Kidney epithelial cell (primary cell): ENCODE data around the gene ABCC6. TPM values are rescaled to one million over a fixed set of nuclear protein-coding genes. Genes with fewer than 3 reads are reported as not detected.
"Not testable (repeated sequence)": the region's sequence is repeated elsewhere in the genome, so short reads cannot be mapped to it uniquely, and the experiment has no call there.

Experiments
- DNase-seq: peaks from one replicate; pipeline ENCODE4 v3.0.0-alpha.2; 2010; ENCODE audit warnings: low read depth
- H3K27me3 ChIP-seq: 2 replicates; pipeline ENCODE4 v1.6.0; 2011; ENCODE audit warnings: low read length; ENCODE audit not compliant: control insufficient read depth, insufficient read depth
- H3K36me3 ChIP-seq: 2 replicates; pipeline ENCODE4 v1.5.1; 2011; ENCODE audit warnings: low read length; ENCODE audit not compliant: control insufficient read depth, insufficient read depth
- H3K4me3 ChIP-seq: 2 replicates; pipeline ENCODE4 v1.5.1; 2011; ENCODE audit warnings: low read depth, mild to moderate bottlenecking, control low read depth, low read length
- total RNA-seq: library from RNA; depleted of rRNA; stranded (reverse); fragments of >200 nt; gene quantifications from 2 replicates; pipeline ENCODE4 v1.2.3, GENCODE V29; 2015
- TF ChIP-seq, protein P1 (sequence below): IDR thresholded peaks from 2 replicates; pipeline ENCODE4 v1.5.1; 2011; ENCODE audit warnings: mild to moderate bottlenecking, moderate library complexity, low read length, control low read depth, inconsistent platforms; ENCODE audit not compliant: insufficient read depth, poor library complexity, severe bottlenecking

Gene ABCC6
- total RNA-seq, 1 donor from 2014 or later, result 1.5 TPM

GRCh38 chr16:16164243-16164642, 59.1 kb downstream of the ABCC6 start:
- DNase-seq, result no peak
- TF ChIP-seq, protein P1, sequence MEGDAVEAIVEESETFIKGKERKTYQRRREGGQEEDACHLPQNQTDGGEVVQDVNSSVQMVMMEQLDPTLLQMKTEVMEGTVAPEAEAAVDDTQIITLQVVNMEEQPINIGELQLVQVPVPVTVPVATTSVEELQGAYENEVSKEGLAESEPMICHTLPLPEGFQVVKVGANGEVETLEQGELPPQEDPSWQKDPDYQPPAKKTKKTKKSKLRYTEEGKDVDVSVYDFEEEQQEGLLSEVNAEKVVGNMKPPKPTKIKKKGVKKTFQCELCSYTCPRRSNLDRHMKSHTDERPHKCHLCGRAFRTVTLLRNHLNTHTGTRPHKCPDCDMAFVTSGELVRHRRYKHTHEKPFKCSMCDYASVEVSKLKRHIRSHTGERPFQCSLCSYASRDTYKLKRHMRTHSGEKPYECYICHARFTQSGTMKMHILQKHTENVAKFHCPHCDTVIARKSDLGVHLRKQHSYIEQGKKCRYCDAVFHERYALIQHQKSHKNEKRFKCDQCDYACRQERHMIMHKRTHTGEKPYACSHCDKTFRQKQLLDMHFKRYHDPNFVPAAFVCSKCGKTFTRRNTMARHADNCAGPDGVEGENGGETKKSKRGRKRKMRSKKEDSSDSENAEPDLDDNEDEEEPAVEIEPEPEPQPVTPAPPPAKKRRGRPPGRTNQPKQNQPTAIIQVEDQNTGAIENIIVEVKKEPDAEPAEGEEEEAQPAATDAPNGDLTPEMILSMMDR, result no peak
- no peaks in the 10 kb centered on the region for H3K36me3 ChIP-seq
- H3K4me3 ChIP-seq, result no peak overlapping the region
- H3K27me3 ChIP-seq, result no peaks in the 10 kb centered on the region

DNA sequence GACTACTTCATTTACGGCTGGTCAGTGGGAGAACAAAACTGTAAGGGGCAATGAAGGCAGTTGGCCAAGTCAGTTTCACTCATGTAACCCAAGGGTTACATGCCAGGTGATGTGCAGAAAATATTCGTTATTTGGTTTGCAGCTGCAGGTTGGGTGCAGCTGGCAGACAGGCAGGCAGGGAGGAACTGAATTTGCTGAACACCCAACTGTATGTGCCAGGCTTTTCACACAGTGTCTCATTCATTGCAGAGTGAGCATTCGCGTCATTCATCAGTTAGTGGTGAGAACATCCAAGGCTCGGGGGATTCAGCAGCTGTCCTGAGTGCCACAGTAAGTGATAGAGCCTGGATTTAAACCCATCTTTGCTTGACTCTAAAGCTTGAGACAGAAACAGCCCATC, 59.7 kb downstream of the ABCC6 start:
- no peak overlapping the region for H3K4me3 ChIP-seq
- DNase-seq, result no peak
- TF ChIP-seq, protein P1, result no peak
- no peaks in the 10 kb centered on the region for H3K36me3 ChIP-seq
- H3K27me3 ChIP-seq, result no peaks in the 10 kb centered on the region

GRCh38 chr16:16163109-16163508, 60.2 kb downstream of the ABCC6 start:
- H3K4me3 ChIP-seq, result no peak overlapping the region
- TF ChIP-seq, protein P1, result no peak
- no peaks in the 10 kb centered on the region for H3K27me3 ChIP-seq
- H3K36me3 ChIP-seq, result no peaks in the 10 kb centered on the region
- DNase-seq, result no peak

DNA sequence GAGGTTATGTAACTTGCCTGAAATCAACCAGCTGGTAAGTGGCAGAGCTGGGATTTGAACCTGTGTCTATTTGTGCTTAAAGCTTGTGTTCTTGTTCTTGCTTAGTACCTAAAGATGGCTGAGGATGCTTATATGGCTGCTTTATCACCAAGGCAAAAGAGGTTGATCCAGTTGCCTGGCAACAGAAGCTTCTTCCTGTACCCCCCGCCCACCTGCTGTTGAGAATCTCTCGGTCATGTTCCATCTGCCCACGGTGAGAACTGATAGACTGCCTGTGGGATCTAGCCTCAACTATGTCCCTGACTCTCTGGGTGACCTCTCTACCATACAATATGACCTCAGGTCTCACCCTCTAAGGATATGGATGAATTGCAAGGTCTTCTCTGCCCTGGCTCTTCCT, 60.7 kb downstream of the ABCC6 start:
- no peaks in the 10 kb centered on the region for H3K27me3 ChIP-seq
- TF ChIP-seq, protein P1, result no peak
- no peak overlapping the region for H3K4me3 ChIP-seq
- H3K36me3 ChIP-seq, result no peaks in the 10 kb centered on the region
- DNase-seq, result no peak

DNA sequence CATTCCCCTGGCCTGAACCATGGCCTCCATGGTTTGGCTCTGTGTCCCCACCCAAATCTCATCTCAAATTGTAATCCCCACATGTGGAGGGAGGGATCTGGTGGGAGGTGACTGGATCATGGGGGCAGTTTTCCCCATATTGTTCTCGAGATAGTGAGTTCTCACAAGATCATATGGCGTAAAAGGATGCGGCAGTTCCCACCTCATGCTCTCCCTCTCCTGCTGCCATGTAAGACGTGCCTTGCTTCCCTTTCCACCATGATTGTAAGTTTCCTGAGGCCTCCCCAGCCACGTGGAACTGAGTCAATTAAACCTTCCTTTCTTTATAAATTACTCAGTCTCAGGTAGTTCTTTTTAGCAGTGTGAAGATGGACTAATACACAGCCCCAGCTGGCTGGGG, 61.5 kb downstream of the ABCC6 start:
- not testable (repeated sequence) for H3K36me3 ChIP-seq, DNase-seq, H3K4me3 ChIP-seq, H3K27me3 ChIP-seq

- Histone ChIP-seq H3K36me3 (no peaks in the 10 kb centered on the region), H3K27me3 (no peaks in the 10 kb centered on the region), H3K4me3 (no peak overlapping the region)
- TF ChIP-seq, protein P1, result no peak
- no peak for DNase-seq
Observed at GRCh38 chr16:16161319-16161718, 62.0 kb downstream of the ABCC6 start.
